ENCODE measurements around the gene KLHL28.

Gene KLHL28

GRCh38 chr14:44961554-44962333 is at the start of gene KLHL28, which contains the start of gene TOGARAM1:
Gene KLHL28, minus strand, starts transcription at chr14:44961947. Its CDS starts 16,019 bp downstream, at chr14:44945928.
Gene TOGARAM1, plus strand, starts transcription at chr14:44962190. Its CDS starts 232 bp downstream, at chr14:44962422.
- DNase-seq (ENCODE audit: low read depth) = peak; percentile 100

GRCh38 chr14:45003924-45004323 is 42.2 kb upstream of the KLHL28 start:
- DNase-seq (ENCODE audit: low read depth) = no peak

- no peak for DNase-seq (ENCODE audit: low read depth)
Observed at GRCh38 chr14:44995770-44996294, 34.1 kb upstream of the KLHL28 start.

GRCh38 chr14:44995196-44995595 is 33.4 kb upstream of the KLHL28 start:
- no peak for DNase-seq (ENCODE audit: low read depth)

- DNase-seq (ENCODE audit: low read depth) = no peak
Observed at GRCh38 chr14:44990533-44990932, 28.8 kb upstream of the KLHL28 start.

GRCh38 chr14:44989497-44990440 is 28.0 kb upstream of the KLHL28 start:
- no peak for DNase-seq (ENCODE audit: low read depth)

GRCh38 chr14:44988694-44989093 is 26.9 kb upstream of the KLHL28 start:
- DNase-seq (ENCODE audit: low read depth) = no peak

GRCh38 chr14:44982594-44982993 is 20.8 kb upstream of the KLHL28 start:
- no peak for DNase-seq (ENCODE audit: low read depth)

- no peak for DNase-seq (ENCODE audit: low read depth)
Observed at GRCh38 chr14:44981198-44981597, 19.5 kb upstream of the KLHL28 start.

- no peak for DNase-seq (ENCODE audit: low read depth)
Observed at GRCh38 chr14:44979740-44980356, 18.1 kb upstream of the KLHL28 start.

- DNase-seq (ENCODE audit: low read depth) = no peak
Observed at GRCh38 chr14:44979273-44979672, 17.5 kb upstream of the KLHL28 start.

GRCh38 chr14:44971459-44971858 is 9.7 kb upstream of the KLHL28 start:
- no peak for DNase-seq (ENCODE audit: low read depth)

GRCh38 chr14:44970907-44971306 is 9.2 kb upstream of the KLHL28 start:
- DNase-seq (ENCODE audit: low read depth) = no peak

- DNase-seq (ENCODE audit: low read depth) = no peak
Observed at GRCh38 chr14:44968714-44969113, 7.0 kb upstream of the KLHL28 start.

GRCh38 chr14:44966601-44967336 is 5.0 kb upstream of the KLHL28 start:
- DNase-seq (ENCODE audit: low read depth) = no peak

- no peak for DNase-seq (ENCODE audit: low read depth)
Observed at GRCh38 chr14:44963775-44964380, 2.1 kb upstream of the KLHL28 start.

GRCh38 chr14:44963044-44963528 is 1.3 kb upstream of the KLHL28 start:
- no peak for DNase-seq (ENCODE audit: low read depth)

- peak; percentile 27 for DNase-seq (ENCODE audit: low read depth)
Observed at GRCh38 chr14:44962334-44963043, 742 bp upstream of the KLHL28 start.

GRCh38 chr14:44961151-44961553 is 595 bp downstream of the KLHL28 start:
- peak; percentile 33 for DNase-seq (ENCODE audit: low read depth)

- DNase-seq (ENCODE audit: low read depth) = no peak
Observed at GRCh38 chr14:44960646-44961045, 1.1 kb downstream of the KLHL28 start.

Data from stromal cell of bone marrow (primary cell).